H1 (cell line): Measurements from ENCODE around the gene PRKCA.

Experiments
- ATF2 ChIP-seq: IDR thresholded peaks from 2 replicates; pipeline ENCODE4 v1.6.1; 2012; ENCODE audit warnings: low read length, inconsistent platforms
- CBX5 ChIP-seq: fragments of 300-800, 300-1000 bp; sonication (generic); IDR thresholded peaks from 2 replicates; pipeline ENCODE4 v1.7.1; 2016; ENCODE audit warnings: antibody characterized with exemption, low read length, low read depth
- CHD2 ChIP-seq: IDR thresholded peaks from 2 replicates; pipeline ENCODE4 v1.6.1; 2012; ENCODE audit warnings: low read length, improper control_type of control experiment
- CTCF ChIP-seq, 3 experiments: IDR thresholded peaks; 1 replicate in 2 of 3; 2 replicates in 1 of 3; pipeline versions ENCODE4 v1.5.1 to v1.6.1; 2011; ENCODE audit warnings: low read length in 3 of 3, mild to moderate bottlenecking in 3 of 3, inconsistent platforms in 2 of 3, low read depth in 1 of 3, moderate library complexity in 1 of 3; ENCODE audit not compliant: insufficient read depth in 1 of 3; ENCODE audit errors: control extremely low read depth in 1 of 3
- E2F6 ChIP-seq: IDR thresholded peaks from 2 replicates; pipeline ENCODE4 v1.6.1; 2012; ENCODE audit warnings: inconsistent platforms
- GABPA ChIP-seq: IDR thresholded peaks from 2 replicates; pipeline ENCODE4 v1.6.1; 2011; ENCODE audit warnings: mild to moderate bottlenecking, low read length, moderate library complexity, borderline replicate concordance; ENCODE audit not compliant: insufficient read depth
- MAFK ChIP-seq: IDR thresholded peaks from 2 replicates; pipeline ENCODE4 v1.6.1; 2012; ENCODE audit warnings: low read depth, mild to moderate bottlenecking, improper control_type of control experiment, low read length
- POLR2A ChIP-seq, 2 experiments: IDR thresholded peaks; 1 replicate in 1 of 2; 2 replicates in 1 of 2; pipeline ENCODE4 v1.6.1; 2011; ENCODE audit warnings: low read depth in 2 of 2, low read length in 2 of 2, mild to moderate bottlenecking in 2 of 2; ENCODE audit errors: control extremely low read depth in 1 of 2
- POU5F1 ChIP-seq: IDR thresholded peaks from 2 replicates; pipeline ENCODE4 v1.6.1; 2011; ENCODE audit warnings: low read depth, mild to moderate bottlenecking, low read length, moderate library complexity
- RNF2 ChIP-seq: fragments of 200-900, 300-1000 bp; sonication (generic); IDR thresholded peaks from 2 replicates; pipeline ENCODE4 v1.7.1; 2016; ENCODE audit warnings: borderline replicate concordance, low read depth, mild to moderate bottlenecking, antibody characterized with exemption, low read length; ENCODE audit not compliant: poor library complexity, severe bottlenecking; ENCODE audit errors: missing control alignments
- TEAD4 ChIP-seq: IDR thresholded peaks from 2 replicates; pipeline ENCODE4 v1.6.1; 2012; ENCODE audit warnings: low read depth, low read length, inconsistent platforms, mixed read lengths

- no peak for TF ChIP-seq RNF2
- no peak for TF ChIP-seq TEAD4
- TF ChIP-seq CTCF (IDR thresholded peaks at IDR 0.05; ENCODE audit: control extremely low read depth in 1 of 3, insufficient read depth in 1 of 3, low read depth in 1 of 3, low read length in 3 of 3) = no peak
- no peak for TF ChIP-seq MAFK
- no peak for TF ChIP-seq E2F6
- TF ChIP-seq ATF2 = no peak
- no peak for TF ChIP-seq GABPA
- no peak for TF ChIP-seq CBX5
- TF ChIP-seq CHD2 = no peak
- TF ChIP-seq POLR2A (IDR thresholded peaks at IDR 0.05; ENCODE audit: control extremely low read depth in 1 of 2, low read depth in 2 of 2, low read length in 2 of 2) = no peak
- no peak for TF ChIP-seq POU5F1
Observed at GRCh38 chr17:66717641-66718058, 415.2 kb downstream of the PRKCA start.
